Adrenal gland (tissue), 5 donors: Measurements from ENCODE around the gene WBP2.

Experiments
- POLR2A ChIP-seq, 2 donors: fragments of 450-650 bp; IDR thresholded peaks; one replicate each; pipeline ENCODE4 v1.6.1; 2017; ENCODE audit warnings: antibody characterized with exemption in 2 of 2, mild to moderate bottlenecking in 2 of 2, moderate library complexity in 1 of 2
- TF ChIP-seq, protein P1 (sequence below), 6 experiments: fragments of 450-650 bp in 4 of 6; fragments of 200-600 bp in 2 of 6; sonication (generic) in 1 of 6; IDR thresholded peaks; 1 replicate in 5 of 6; 2 replicates in 1 of 6; pipeline versions ENCODE4 v1.5.1 to v1.8.0; 2016 to 2021; ENCODE audit warnings: antibody characterized with exemption in 6 of 6, mild to moderate bottlenecking in 2 of 6, moderate library complexity in 1 of 6
- donor health status: DM: no; HTN: no; CAD: no.

GRCh38 chr17:75820094-75821080, 34.7 kb downstream of the WBP2 start:
- TF ChIP-seq, protein P1, sequence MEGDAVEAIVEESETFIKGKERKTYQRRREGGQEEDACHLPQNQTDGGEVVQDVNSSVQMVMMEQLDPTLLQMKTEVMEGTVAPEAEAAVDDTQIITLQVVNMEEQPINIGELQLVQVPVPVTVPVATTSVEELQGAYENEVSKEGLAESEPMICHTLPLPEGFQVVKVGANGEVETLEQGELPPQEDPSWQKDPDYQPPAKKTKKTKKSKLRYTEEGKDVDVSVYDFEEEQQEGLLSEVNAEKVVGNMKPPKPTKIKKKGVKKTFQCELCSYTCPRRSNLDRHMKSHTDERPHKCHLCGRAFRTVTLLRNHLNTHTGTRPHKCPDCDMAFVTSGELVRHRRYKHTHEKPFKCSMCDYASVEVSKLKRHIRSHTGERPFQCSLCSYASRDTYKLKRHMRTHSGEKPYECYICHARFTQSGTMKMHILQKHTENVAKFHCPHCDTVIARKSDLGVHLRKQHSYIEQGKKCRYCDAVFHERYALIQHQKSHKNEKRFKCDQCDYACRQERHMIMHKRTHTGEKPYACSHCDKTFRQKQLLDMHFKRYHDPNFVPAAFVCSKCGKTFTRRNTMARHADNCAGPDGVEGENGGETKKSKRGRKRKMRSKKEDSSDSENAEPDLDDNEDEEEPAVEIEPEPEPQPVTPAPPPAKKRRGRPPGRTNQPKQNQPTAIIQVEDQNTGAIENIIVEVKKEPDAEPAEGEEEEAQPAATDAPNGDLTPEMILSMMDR (IDR thresholded peaks at IDR 0.05), result no peak
- no peak for TF ChIP-seq POLR2A (IDR thresholded peaks at IDR 0.05)
